NT2/D1 (cell line): ENCODE results near the gene PTCD3.

Experiments
- SUZ12 ChIP-seq: IDR thresholded peaks from 2 replicates; pipeline ENCODE4 v1.6.1; 2011; ENCODE audit not compliant: insufficient read length, insufficient read depth; ENCODE audit errors: extremely low read depth
- YY1 ChIP-seq: IDR thresholded peaks from 2 replicates; pipeline ENCODE4 v1.6.1; 2011; ENCODE audit not compliant: insufficient read length, insufficient read depth
- ZNF274 ChIP-seq: IDR thresholded peaks from 2 replicates; pipeline ENCODE4 v1.6.1; 2011; ENCODE audit warnings: mild to moderate bottlenecking, low read depth, low read length

DNA sequence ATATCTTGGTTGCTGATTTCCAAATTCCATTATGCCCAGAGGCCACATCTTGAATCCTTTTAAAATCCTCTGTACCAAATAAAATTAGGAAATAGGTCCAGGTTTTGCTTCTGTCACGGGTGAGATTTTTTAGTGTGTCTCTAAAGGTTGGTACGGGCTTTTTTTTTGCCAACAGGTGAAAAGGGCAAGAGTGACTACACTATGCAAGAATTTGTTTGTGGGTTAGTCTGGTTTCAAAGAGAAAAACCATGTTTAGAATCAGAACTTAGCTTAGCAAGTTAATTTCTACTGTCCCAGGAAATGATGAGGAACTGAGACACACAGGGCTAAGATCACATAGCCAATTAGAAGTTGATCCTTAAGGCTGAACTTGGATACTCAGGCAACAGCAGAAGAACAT lies 42.0 kb upstream of the PTCD3 start:
- no peak for TF ChIP-seq ZNF274
- no peak for TF ChIP-seq YY1
- no peak for TF ChIP-seq SUZ12
